Activated CD8-positive, alpha-beta T cell treated with anti-CD3 and anti-CD28 coated beads for 36 hours (primary cell): Measurements from ENCODE around the gene DCTN3. TPM values are rescaled to one million over a fixed set of nuclear protein-coding genes. Genes with fewer than 3 reads are reported as not detected.

Source experiments
- ATAC-seq: fragments of 200-7000 bp; cut with Tn5 transposase; one replicate; pipeline ENCODE4 v1.10.0; 2021; ENCODE audit warnings: mild to moderate bottlenecking, moderate library complexity
- CTCF ChIA-PET: fragments of 350-600 bp; sonication (Branson Sonifier 250); formaldehyde crosslinking; loops from one replicate; lab custom pipeline; 2021; ENCODE audit warnings: antibody characterized with exemption; lab: Charles Lee
- POLR2A ChIA-PET: fragments of 350-600 bp; sonication (Branson Sonifier 250); formaldehyde crosslinking; loops from one replicate; lab custom pipeline; 2021; ENCODE audit warnings: antibody characterized with exemption; lab: Charles Lee
- DNase-seq: peaks from one replicate; pipeline ENCODE4 v3.0.0-alpha.2; 2020
- H3K27ac Mint-ChIP-seq: one replicate; pipeline ENCODE4 v1.8.0; 2021; ENCODE audit warnings: mild to moderate bottlenecking, mixed read lengths
- H3K27me3 Mint-ChIP-seq: one replicate; pipeline ENCODE4 v1.8.0; 2021; ENCODE audit warnings: mixed read lengths
- H3K36me3 Mint-ChIP-seq: one replicate; pipeline ENCODE4 v1.8.0; 2021; ENCODE audit warnings: low read depth, mixed read lengths
- H3K4me1 Mint-ChIP-seq: one replicate; pipeline ENCODE4 v1.8.0; 2021; ENCODE audit warnings: low read depth, mixed read lengths
- H3K4me3 Mint-ChIP-seq: one replicate; pipeline ENCODE4 v1.8.0; 2021; ENCODE audit warnings: mild to moderate bottlenecking, moderate library complexity, mixed read lengths
- H3K9me3 Mint-ChIP-seq: one replicate; pipeline ENCODE4 v1.8.0; 2021; ENCODE audit warnings: mixed read lengths
- intact Hi-C: fragments of 100-400 bp; cut with micrococcal nuclease; formaldehyde crosslinking; loops from one replicate; pipeline ENCODE4 v1.10.0; 2022
- total RNA-seq, 2 experiments: library from RNA; stranded (reverse); gene quantifications; one replicate each; pipeline ENCODE4 v1.2.3, GENCODE V29; 2021
- TF ChIP-seq, protein P1 (sequence below): fragments of 200-600 bp; IDR thresholded peaks from one replicate; pipeline ENCODE4 v1.8.0; 2022; ENCODE audit warnings: antibody characterized with exemption, mild to moderate bottlenecking

Gene DCTN3
- total RNA-seq, 2 experiments from 2014 or later = 52.7 to 61.0 TPM

DNA sequence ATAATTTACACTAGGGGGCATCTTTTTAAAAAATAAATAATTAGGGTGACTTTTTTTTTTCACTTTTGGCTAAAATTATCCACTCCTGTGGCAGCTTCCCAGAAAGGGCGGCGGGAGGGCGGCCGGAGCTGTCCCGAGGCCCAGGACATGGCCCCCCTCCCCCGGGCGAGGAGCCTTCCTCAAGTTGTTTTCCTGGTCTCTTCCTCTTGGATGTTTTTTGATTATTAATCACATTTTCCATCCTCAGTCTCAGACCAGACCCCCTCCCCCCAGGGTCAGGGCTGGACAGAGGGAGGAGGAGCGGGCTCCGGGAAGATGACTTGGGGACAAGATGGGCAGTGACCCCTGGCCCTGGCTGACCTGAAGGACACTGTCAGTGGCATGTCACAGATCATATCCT lies 26.1 kb downstream of the DCTN3 start:
- CTCF ChIA-PET = interaction anchor here (1.5 to 2.1 kb wide), 4 partner anchors 31 to 190 kb away, joined by 5 to 10 read pairs (median 8); no protein-coding TSS in a partner anchor
- Mint-ChIP-seq H3K4me1 (peaks cover 18% of the 10 kb centered on the region), H3K27me3 (peaks cover 33% of the 10 kb centered on the region), H3K9me3 (no peaks in the 10 kb centered on the region), H3K36me3 (no peaks in the 10 kb centered on the region), H3K27ac (no peak overlapping the region), H3K4me3 (no peak overlapping the region)
- DNase-seq (no peak), ATAC-seq (no peak)
- intact Hi-C loops = loop anchor here (5.0 kb wide), 2 partner anchors 47 to 157 kb away; no protein-coding TSS in a partner anchor
- TF ChIP-seq, protein P1, sequence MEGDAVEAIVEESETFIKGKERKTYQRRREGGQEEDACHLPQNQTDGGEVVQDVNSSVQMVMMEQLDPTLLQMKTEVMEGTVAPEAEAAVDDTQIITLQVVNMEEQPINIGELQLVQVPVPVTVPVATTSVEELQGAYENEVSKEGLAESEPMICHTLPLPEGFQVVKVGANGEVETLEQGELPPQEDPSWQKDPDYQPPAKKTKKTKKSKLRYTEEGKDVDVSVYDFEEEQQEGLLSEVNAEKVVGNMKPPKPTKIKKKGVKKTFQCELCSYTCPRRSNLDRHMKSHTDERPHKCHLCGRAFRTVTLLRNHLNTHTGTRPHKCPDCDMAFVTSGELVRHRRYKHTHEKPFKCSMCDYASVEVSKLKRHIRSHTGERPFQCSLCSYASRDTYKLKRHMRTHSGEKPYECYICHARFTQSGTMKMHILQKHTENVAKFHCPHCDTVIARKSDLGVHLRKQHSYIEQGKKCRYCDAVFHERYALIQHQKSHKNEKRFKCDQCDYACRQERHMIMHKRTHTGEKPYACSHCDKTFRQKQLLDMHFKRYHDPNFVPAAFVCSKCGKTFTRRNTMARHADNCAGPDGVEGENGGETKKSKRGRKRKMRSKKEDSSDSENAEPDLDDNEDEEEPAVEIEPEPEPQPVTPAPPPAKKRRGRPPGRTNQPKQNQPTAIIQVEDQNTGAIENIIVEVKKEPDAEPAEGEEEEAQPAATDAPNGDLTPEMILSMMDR = no peak
- POLR2A ChIA-PET = no interaction called here

DNA sequence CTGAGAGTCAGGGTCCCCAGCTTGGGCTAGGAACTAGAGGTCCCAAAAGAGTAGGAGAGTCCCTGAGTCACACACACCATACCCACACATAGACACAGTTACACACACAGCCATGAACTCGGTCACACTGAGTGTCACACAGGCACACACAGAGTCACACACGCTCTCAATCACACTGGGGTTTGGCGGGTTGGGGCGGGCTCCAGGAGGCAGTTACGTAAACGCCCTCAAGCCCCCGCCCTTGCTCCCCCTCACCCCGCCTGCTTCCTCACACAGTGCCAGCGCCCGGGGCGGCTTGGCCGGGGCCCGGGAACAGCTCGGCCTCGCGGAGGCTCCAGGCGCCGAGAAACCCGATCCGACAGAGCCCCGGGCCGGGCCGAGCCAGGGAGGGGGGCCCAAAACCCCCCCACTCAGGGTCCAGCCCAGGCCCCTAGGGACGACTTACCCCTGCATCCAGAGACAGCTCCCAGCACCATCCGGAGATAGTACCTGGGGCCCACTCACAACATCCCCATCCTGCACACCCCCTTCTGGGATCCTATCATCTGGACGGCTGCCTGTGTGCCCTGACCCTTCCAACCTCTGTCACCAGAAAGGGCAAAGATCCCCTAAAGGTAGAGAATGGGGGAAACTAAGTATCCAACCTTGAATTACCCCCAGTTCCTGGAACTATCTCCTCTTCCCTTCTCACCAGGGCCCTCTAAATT lies 27.2 kb downstream of the DCTN3 start:
- ChIA-PET POLR2A (interaction anchor here (0.7 kb wide), 2 partner anchors 11 to 236 kb away, joined by 3 to 4 read pairs; no protein-coding TSS in a partner anchor), CTCF (interaction anchor here (1.1 to 3.2 kb wide), 11 partner anchors 10 to 189 kb away, joined by 3 to 43 read pairs (median 16); partner anchors contain the start of genes DCTN3 and RPP25L)
- Mint-ChIP-seq H3K4me1 (peaks cover 23% of the 10 kb centered on the region), H3K9me3 (no peaks in the 10 kb centered on the region), H3K36me3 (no peaks in the 10 kb centered on the region), H3K27ac (no peak overlapping the region), H3K4me3 (no peak overlapping the region), H3K27me3 (peaks cover 43% of the 10 kb centered on the region)
- no peak for ATAC-seq
- TF ChIP-seq, protein P1 = no peak
- DNase-seq = peak; percentile 30
- intact Hi-C loops = loop anchor here (5.0 kb wide), 2 partner anchors 46 to 156 kb away; no protein-coding TSS in a partner anchor

DNA sequence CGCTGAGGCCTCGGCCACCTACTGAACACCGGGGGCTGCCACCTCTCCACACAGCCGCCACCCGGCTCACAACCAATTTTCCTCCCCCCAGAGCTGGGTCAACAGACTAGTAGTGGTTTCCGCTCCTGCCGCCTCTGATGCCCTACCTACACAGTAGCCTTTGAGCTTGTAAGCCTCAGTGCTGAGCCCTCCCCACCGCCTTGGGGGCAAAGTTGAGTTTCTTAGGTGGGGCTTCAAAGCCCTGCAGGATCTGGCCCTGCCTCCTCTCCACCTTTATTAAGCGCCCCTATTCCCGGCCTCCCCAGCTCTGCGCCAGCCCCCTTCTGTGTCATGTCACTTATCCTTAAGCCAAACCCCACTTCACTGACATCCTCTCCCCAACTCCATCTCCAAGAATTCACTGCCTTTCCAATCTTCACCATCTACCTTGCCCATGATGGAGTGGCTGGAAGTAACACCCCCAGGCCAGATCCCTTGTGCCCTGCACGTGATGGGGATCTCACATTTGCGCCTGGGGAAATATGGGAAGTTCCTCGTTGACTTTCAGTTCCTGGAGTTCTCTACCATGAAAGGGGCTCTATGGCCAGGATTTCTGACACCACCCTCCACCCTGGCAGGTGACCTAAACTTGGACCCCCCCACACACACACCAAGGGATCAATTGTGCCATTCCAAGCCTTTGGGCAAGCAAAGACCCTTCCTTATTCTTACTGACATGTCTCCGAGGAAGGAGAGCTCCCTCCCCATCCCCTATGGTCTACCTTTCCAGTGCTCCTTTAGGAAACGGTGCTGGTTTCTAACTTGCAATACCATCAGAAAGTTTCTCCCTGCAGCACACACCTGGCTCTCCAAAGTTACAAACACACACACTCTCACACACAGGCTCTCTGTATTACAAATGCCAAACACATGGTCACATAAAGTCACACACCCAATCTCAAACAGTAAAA lies 28.1 kb downstream of the DCTN3 start:
- Mint-ChIP-seq H3K36me3 (no peaks in the 10 kb centered on the region), H3K4me3 (no peak overlapping the region), H3K27ac (no peak overlapping the region), H3K9me3 (no peaks in the 10 kb centered on the region), H3K4me1 (peaks cover 23% of the 10 kb centered on the region), H3K27me3 (peaks cover 51% of the 10 kb centered on the region)
- DNase-seq = no peak
- intact Hi-C loops = loop anchor here (5.0 kb wide), 2 partner anchors 45 to 155 kb away; no protein-coding TSS in a partner anchor
- no peak for ATAC-seq
- TF ChIP-seq, protein P1 = no peak
- POLR2A ChIA-PET = interaction anchor here (0.7 kb wide), 2 partner anchors 12 to 235 kb away, joined by 3 to 4 read pairs; no protein-coding TSS in a partner anchor
- CTCF ChIA-PET = interaction anchor here (0.6 to 3.2 kb wide), 39 partner anchors 9 to 188 kb away, joined by 3 to 43 read pairs (median 6); partner anchors contain the start of genes CCL27, DCTN3, ENHO and FAM219A

DNA sequence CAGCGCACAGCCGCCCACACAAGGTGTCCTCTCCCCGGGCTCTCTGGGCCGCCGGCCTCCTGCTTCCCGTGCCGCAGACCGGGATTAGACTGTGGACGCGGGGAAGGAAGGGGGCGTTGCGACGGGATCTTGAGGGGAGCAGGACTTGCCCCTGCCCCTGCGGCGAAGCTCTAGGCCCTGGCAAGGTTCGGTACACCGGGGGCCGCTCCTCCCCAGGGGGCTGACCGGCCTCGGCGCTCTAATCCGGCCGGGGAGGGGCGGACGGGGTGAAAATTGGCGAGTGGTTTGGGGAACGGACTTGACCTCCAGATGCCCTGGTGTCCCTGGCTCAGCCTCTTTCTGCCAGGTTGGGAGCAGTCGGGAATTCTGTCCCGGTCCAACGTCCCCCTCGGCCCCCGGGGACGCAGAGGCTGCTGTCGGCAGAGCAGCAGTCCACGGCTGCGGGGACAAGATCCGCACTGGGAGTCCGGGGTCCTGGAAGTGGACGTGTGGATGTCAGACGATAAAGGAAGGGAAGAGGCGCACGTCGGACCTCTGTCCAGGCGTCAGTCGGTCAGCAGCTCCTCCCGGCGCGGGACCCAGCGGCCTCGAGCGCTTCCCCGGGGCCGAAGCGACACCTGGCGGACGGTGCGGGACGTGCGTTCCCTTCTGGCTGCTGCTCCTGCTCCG lies 28.9 kb downstream of the DCTN3 start:
- TF ChIP-seq, protein P1 = peak; percentile 97
- H3K27ac Mint-ChIP-seq = no peak overlapping the region
- no peaks in the 10 kb centered on the region for H3K36me3 Mint-ChIP-seq
- peak; percentile 84 for DNase-seq
- H3K27me3 Mint-ChIP-seq = peaks cover 57% of the 10 kb centered on the region
- peak overlapping the region; percentile 53 for H3K4me3 Mint-ChIP-seq
- H3K9me3 Mint-ChIP-seq = no peaks in the 10 kb centered on the region
- peaks cover 23% of the 10 kb centered on the region for H3K4me1 Mint-ChIP-seq
- POLR2A ChIA-PET = interaction anchor here (1.0 to 1.1 kb wide), 2 partner anchors 9 to 134 kb away, joined by 3 read pairs; no protein-coding TSS in a partner anchor
- CTCF ChIA-PET = interaction anchor here (0.7 to 3.2 kb wide), 42 partner anchors 8 to 205 kb away, joined by 3 to 43 read pairs (median 6); partner anchors contain the start of genes CCL27, DCTN3, ENHO and FAM219A
- intact Hi-C loops = loop anchor here (5.0 kb wide), 2 partner anchors 44 to 154 kb away; no protein-coding TSS in a partner anchor
- peak; percentile 85 for ATAC-seq
